H1 (cell line): Measurements from ENCODE around the gene PEX3. TPM values are rescaled to one million over a fixed set of nuclear protein-coding genes. Genes with fewer than 3 reads are reported as not detected.

Experiments used
- CREB1 ChIP-seq: IDR thresholded peaks from 2 replicates; pipeline ENCODE4 v1.6.1; 2012; ENCODE audit warnings: inconsistent platforms
- KDM5A ChIP-seq: fragments of 200-600 bp; IDR thresholded peaks from 2 replicates; pipeline ENCODE4 v1.7.1; 2012; ENCODE audit warnings: mild to moderate bottlenecking, low read length, inconsistent platforms, mixed read lengths
- MAFK ChIP-seq: IDR thresholded peaks from 2 replicates; pipeline ENCODE4 v1.6.1; 2012; ENCODE audit warnings: low read depth, mild to moderate bottlenecking, improper control_type of control experiment, low read length
- NANOG ChIP-seq: IDR thresholded peaks from 2 replicates; pipeline ENCODE4 v1.6.1; 2011; ENCODE audit warnings: low read length, low read depth, mild to moderate bottlenecking, inconsistent platforms; ENCODE audit not compliant: insufficient read depth, poor library complexity, severe bottlenecking
- TEAD4 ChIP-seq: IDR thresholded peaks from 2 replicates; pipeline ENCODE4 v1.6.1; 2012; ENCODE audit warnings: low read depth, low read length, inconsistent platforms, mixed read lengths
- polyA plus RNA-seq, 7 experiments: library from polyadenylated mRNA; depleted of rRNA in 3 of 7; stranded (reverse) in 5 of 7; unstranded in 2 of 7; fragments of >200 nt in 5 of 7; fragments of 200-250 nt in 2 of 7; gene quantifications; 1 replicate in 5 of 7; 2 replicates in 1 of 7; 4 replicates in 1 of 7; pipeline versions ENCODE4 v1.2.1 to v1.2.3, GENCODE V29; 2011 to 2013; ENCODE audit warnings: missing spikeins in 2 of 7, mixed read lengths in 2 of 7
- total RNA-seq: library from RNA; stranded (reverse); fragmentation: NEBNext Ultra II Directional; extraction: Animal tissue kit (Norgen Biotek cat#: 25700); gene quantifications from 2 replicates; pipeline ENCODE4 v1.2.1, GENCODE V29; 2021

The PEX3 gene
- total and polyA plus RNA-seq, 2 of the 8 experiments (the other 6 are each of a cell fraction or from before 2014, with no cell fraction given) = 8.0 to 16.8 TPM

- no peak for TF ChIP-seq NANOG
- TF ChIP-seq TEAD4 = no peak
- no peak for TF ChIP-seq CREB1
- no peak for TF ChIP-seq MAFK
- TF ChIP-seq KDM5A = no peak
- TF ChIP-seq, all 59 proteins: peak for 0
These were observed 49.5 kb upstream of the PEX3 start (continued) for GRCh38 chr6:143401068-143401446.
